Cardiac muscle cell (in vitro differentiated cells and primary cell): ENCODE data around the gene DYNAP. TPM values are rescaled to one million over a fixed set of nuclear protein-coding genes. Genes with fewer than 3 reads are reported as not detected.

ENCODE experiments used
- DNase-seq, 2 donors: peaks; one replicate each; pipeline versions ENCODE4 v3.0.0 to v3.0.0-alpha.2; 2010 to 2017; ENCODE audit warnings: low read depth in 1 of 2, low spot score in 1 of 2
- H3K27ac ChIP-seq: fragments of 200-600 bp; sonication (generic); 2 replicates; pipeline ENCODE4 v1.5.1; 2016
- H3K27me3 ChIP-seq: fragments of 200-600 bp; sonication (generic); 2 replicates; pipeline ENCODE4 v1.6.0; 2016; ENCODE audit warnings: control low read depth
- H3K36me3 ChIP-seq: fragments of 200-600 bp; sonication (generic); 2 replicates; pipeline ENCODE4 v1.5.1; 2016; ENCODE audit warnings: control low read depth
- H3K4me1 ChIP-seq: fragments of 200-600 bp; sonication (generic); 2 replicates; pipeline ENCODE4 v1.8.1; 2017; ENCODE audit warnings: low read depth, mild to moderate bottlenecking, mixed run types
- H3K4me3 ChIP-seq: fragments of 200-600 bp; sonication (generic); 2 replicates; pipeline ENCODE4 v1.5.1; 2016; ENCODE audit warnings: mild to moderate bottlenecking
- H3K9me3 ChIP-seq: fragments of 200-600 bp; sonication (generic); 2 replicates; pipeline ENCODE4 v1.5.1; 2017; ENCODE audit warnings: low read depth, mild to moderate bottlenecking, control low read depth
- CTCF ChIP-seq: IDR thresholded peaks from 2 replicates; pipeline ENCODE4 v1.5.1; 2012; ENCODE audit warnings: low read depth, mild to moderate bottlenecking, low read length
- polyA plus RNA-seq: library from polyadenylated mRNA; unstranded; fragments of >200 nt; fragmentation: Nextera tagmentation; extraction: Ambion mirVana; gene quantifications from 2 replicates; pipeline ENCODE4 v1.2.1, GENCODE V29; 2016
- total RNA-seq: library from RNA; depleted of rRNA; stranded (reverse); fragments of >200 nt; gene quantifications from 2 replicates; pipeline ENCODE4 v1.2.3, GENCODE V29; 2016

The DYNAP gene
- total and polyA plus RNA-seq, 2 experiments from 2014 or later, result not detected

DNA sequence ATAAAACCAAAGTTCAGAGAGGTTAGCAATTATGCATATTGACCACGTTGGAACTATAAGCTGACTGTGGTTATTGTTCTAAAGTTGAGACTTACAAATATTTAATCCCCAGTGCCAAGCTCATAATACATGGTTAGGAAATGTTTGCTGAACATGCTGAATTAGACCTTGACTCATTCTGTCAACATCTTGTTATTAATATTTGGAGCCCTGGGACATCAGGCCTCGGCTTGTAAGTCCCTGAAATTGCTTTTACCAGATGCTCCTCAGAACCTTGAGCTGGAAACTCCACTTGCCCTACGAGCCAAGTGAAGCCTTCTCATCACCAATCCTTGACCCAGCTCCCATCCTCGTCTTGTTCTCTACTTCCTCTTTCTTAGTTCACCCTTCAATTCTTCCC lies 21.2 kb downstream of the DYNAP start:
- Histone ChIP-seq H3K9me3 (no peaks in the 10 kb centered on the region), H3K4me3 (no peak overlapping the region), H3K27me3 (no peaks in the 10 kb centered on the region), H3K27ac (no peak overlapping the region), H3K4me1 (peaks cover 1% of the 10 kb centered on the region), H3K36me3 (no peaks in the 10 kb centered on the region)
- TF ChIP-seq CTCF, result no peak
- no peak for DNase-seq

DNA sequence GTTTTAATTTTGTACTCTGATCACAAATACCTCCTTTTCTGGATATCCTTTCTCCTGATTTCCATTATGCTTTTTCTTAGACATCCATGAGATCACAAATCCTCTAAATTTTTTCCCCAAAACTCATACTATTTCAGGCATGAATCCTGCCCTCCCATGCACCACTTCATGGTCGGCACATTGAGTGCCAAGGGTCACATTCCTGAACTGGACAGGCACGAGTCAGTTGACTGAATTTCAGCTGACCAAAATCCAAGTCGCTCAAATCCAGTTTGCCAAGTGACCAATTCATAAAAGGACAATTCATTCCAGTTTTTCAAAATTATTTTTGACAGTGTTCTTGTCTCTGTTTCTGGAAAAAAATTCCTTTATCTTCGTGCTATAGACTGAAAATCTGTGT lies 22.1 kb downstream of the DYNAP start:
- no peaks in the 10 kb centered on the region for H3K27me3 ChIP-seq

DNA sequence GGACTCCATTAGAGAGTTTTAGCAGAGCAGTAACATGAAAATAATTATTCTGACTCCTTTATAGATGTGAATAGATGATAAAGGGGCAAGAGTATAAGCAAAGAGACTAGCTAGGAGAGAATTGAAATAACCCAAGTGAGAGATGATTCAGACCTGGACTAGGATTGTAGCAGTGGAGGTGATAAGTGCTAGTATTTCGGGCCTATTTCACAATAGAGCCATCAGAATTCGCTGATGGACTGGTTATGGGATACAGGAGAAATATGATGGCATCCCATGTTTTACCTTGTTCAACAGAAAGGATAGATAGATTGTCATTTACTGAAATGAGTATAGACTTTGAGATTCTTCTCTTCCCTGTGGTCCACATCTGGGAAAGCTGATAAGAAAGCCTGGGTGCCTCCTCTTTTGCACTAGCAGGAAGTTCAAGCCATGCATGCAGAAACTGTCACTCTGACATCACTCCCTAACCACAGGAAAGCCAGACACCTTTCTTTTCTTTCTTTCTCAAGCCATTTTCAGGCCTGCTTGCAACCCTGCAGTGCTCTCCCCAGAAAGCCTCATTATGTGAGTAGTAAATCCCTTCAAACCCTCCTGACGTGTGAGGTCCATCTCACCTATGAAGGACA lies 25.3 kb downstream of the DYNAP start:
- no peak for DNase-seq
- Histone ChIP-seq H3K27ac (no peak overlapping the region), H3K36me3 (no peaks in the 10 kb centered on the region), H3K4me1 (no peaks in the 10 kb centered on the region), H3K9me3 (no peaks in the 10 kb centered on the region), H3K4me3 (no peak overlapping the region), H3K27me3 (no peaks in the 10 kb centered on the region)
- no peak for TF ChIP-seq CTCF

More for the DNA sequence above, 22.1 kb downstream of the DYNAP start:
- DNase-seq, result no peak
- no peaks in the 10 kb centered on the region for H3K9me3 ChIP-seq
- H3K36me3 ChIP-seq, result no peaks in the 10 kb centered on the region
- no peak overlapping the region for H3K4me3 ChIP-seq
- H3K27ac ChIP-seq, result no peak overlapping the region
- no peak for TF ChIP-seq CTCF
- H3K4me1 ChIP-seq, result no peaks in the 10 kb centered on the region

DNA sequence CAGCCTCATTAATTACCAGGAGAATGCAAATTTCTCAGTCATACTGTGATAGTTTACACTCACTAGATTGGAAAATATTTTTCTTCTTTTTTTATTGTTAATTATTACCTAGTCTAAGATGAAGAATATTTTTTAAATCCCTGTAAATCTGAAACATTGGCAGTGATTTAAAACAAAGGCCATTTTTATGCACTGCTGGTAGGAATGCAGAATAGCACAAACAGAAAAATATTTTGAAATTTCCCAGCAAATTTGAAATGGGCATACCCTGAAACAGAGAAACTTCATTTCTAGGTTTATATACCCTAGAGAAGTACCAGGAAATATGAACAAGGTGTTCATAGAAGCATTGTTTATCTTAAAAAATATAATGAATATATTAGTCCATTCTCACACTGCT lies 31.0 kb downstream of the DYNAP start:
- Histone ChIP-seq H3K36me3 (no peaks in the 10 kb centered on the region), H3K4me3 (no peak overlapping the region), H3K27me3 (no peaks in the 10 kb centered on the region), H3K4me1 (no peaks in the 10 kb centered on the region), H3K27ac (no peak overlapping the region), H3K9me3 (no peaks in the 10 kb centered on the region)
- peak; percentile 13 for TF ChIP-seq CTCF
- no peak for DNase-seq

DNA sequence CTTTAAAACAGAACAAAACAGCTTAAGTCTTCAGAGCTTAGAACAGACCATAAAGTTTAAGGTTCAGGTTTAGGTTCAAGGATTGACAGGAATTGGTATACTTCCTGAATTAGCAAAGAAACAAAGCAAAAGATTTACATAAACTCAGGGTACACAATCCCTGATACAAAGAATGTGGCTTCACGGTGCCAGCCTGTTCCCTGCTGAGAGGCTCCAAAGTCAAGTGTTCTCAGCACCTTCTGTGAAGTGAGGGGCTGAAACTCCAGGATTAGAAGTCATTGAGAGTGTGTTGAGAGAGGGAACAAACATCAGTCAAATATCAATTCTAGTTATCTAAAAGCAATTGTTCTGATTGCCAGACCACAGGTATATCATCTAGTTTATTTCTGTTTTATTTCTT lies 35.7 kb downstream of the DYNAP start:
- Histone ChIP-seq H3K27me3 (no peaks in the 10 kb centered on the region), H3K4me3 (no peak overlapping the region), H3K4me1 (no peaks in the 10 kb centered on the region), H3K36me3 (no peaks in the 10 kb centered on the region), H3K27ac (no peak overlapping the region), H3K9me3 (no peaks in the 10 kb centered on the region)
- TF ChIP-seq CTCF, result no peak
- no peak for DNase-seq

DNA sequence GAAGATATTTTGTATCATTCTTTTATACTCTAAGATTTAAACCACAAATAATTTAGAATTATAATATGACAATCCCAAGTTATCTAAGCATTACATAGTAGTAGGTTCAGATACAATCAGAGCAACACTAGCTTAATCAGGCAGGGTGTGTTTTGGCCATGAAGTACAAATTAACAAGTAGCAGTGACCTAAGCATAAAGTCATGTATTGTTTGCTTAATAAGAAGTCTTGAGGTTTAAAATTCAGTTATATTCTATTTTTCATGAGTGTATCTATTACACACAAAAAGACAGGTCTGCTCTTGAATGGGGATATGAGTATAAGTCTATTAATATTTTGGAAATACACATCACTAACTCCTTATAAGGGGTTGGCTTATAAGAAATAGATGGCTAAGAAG lies 39.9 kb downstream of the DYNAP start:
- no peak for DNase-seq
- H3K4me3 ChIP-seq, result no peak overlapping the region
- H3K36me3 ChIP-seq, result no peaks in the 10 kb centered on the region
- H3K9me3 ChIP-seq, result no peaks in the 10 kb centered on the region
- no peak overlapping the region for H3K27ac ChIP-seq
- no peaks in the 10 kb centered on the region for H3K4me1 ChIP-seq
- no peak for TF ChIP-seq CTCF
- H3K27me3 ChIP-seq, result no peaks in the 10 kb centered on the region
